GM21717 (cell line): ENCODE data around the gene AMOTL2.

Experiments
- ATAC-seq: cut with Tn5 transposase; IDR thresholded peaks from one replicate; pipeline ENCODE4 v1.9.1; 2021; ENCODE audit warnings: mild to moderate bottlenecking, moderate library complexity; ENCODE audit not compliant: unreplicated experiment

The AMOTL2 gene

DNA sequence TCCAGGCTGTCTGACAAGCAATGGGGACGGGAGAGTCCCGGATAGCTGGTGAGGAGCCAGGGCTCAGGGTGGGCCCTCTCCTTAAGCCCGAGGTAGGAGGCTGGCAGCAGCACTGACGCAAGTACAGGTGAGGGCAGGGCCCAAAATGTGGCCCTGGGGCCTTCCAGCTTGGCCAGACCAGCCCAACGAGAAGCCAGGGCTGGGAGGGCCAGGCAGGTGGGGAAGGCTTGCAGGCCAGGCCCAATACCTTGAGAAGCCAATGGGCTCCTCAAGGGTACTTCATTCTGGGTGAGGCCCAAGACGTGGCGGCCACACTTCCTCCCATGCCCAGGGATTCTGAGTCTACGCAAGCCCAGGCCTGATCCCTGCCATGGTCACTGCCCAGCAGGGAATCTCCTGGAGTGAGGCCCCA is 37.2 kb downstream of the AMOTL2 start:
- ATAC-seq = no peak

DNA sequence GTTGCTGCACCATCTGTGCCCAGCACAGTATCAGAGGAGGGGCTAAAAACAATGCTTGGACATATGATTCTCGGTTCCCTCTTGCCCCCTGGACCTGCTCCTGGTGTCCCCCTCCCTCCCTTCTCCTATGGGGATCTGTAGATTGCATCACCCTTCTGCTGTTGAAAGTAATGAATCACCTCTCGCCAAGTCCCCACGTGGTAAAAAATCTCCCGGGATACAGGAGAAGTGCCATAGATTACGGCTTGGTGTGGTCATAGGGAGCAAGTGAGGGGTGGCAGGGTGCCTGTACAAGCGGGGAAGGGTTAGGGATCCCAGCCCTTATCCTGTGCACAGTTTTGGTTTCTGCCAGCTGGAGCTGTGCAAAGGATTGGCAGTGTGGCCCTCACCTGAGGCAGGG is 37.7 kb downstream of the AMOTL2 start:
- ATAC-seq = no peak

DNA sequence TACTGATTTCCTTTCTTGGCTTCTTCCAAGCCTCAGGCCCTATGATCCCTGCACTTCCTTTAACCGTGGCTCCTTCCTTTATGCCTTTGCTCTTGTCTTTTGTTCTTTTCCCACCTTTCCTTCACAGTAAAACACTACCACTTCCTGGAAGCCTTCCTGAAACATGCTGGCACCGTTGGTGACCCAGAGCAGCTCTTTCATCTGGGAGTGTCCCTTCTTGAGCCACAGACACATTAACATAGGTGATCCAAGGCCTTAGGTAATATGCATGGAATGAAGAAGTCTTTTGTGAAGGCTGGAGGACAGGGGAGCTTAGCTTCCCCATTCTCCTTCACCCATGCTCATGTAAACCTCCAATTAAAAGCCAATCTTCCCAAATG is 39.4 kb downstream of the AMOTL2 start:
- no peak for ATAC-seq

DNA sequence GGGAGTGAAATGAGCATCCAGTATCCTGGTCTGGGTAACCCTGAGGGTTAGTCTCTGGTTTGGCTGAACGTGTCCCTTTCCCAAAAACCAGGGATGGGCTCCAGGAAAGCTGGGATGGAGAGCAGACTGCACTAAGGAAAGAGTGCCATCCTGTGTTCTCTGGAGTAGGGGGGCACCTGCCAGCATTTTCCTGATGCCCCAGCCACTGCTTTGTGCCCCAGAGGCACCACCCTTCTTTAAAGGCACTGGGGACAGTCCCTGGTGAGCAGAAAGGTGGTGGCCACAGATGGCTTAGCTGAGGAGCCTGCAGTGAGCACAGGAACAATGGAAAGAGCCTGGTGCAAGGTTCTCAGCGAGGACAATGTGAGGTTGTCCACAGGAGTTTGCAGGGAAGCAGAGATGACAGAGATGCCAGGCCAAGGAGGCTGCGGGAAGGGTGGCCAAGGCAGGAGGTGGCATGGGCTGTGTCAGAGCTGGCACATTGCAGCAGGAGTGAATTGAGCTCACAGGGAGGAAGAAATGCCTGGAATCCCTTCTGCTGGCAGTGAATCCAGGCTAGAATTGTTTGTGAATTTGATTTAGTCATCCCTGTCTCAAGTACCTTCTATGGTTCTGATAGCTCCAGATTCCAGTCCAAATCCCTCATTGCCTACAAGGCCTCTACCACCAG is 39.9 kb downstream of the AMOTL2 start:
- ATAC-seq = no peak

DNA sequence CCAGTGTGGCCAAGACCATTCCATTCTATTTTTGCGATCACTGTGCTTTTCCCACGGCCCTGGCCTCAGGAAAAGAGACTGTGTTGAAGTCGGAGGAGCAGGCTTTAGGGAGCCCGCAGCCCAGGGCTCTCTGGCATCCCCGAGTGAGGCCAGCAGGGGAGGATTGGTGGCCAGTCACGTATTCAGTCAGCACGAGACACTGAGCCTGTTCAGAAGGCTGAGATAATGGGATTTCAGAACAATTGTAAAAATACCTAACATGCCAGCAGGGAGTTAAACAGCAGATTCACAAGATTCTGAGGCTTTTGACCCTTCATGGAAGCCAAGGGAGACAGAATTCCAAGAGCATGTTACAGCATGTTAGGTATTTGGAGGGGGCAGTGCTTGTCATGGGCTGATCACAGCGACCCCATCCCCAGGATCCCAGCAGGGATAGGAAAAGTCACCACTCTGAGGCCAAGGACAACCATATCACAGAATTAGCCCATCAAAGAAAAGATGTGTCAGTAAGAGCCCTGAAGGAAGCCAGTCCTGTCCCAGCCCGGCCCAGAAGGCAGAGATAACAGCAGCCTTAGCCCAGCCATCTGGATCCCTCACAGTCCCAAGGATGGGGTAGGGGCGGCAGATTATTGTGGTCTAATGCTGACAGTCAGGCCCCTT is 40.6 kb downstream of the AMOTL2 start:
- ATAC-seq = no peak

DNA sequence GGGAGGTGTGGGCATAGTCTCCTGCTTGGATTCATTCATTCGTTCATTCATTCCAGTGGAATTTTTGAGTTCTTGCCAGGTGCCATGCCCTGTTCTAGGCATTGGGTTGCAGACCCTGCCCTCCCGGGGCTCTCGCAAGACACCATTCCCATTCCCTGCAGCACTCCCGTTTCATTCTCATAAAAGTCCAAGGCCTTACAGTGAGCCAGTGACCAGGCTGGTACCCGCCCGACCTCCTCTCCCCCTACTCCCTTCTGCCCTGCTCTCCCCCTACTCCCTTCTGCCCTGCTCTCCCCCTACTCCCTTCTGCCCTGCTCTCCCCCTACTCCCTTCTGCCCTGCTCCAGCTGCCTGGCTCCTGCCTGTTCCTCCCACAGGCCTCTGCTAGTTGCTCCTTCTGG is 41.9 kb downstream of the AMOTL2 start:
- ATAC-seq = no peak

DNA sequence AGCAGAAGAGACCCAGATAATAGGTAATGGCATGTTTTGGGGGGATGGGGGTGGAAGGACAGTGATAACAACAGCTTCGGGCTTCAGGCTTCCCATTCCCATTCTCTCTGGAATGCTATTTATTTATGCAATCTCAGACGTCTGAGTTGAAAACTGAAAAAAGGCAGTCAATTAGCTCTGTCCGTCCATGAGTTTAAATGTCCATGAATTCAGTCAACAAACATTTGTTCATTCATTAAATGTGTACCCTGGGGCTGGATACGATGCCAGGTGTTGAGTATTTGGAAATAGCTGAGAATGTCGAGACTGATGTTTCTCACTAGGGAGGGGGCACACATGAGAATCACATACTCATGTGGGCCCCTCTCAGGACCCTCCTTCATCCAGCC is 42.4 kb downstream of the AMOTL2 start:
- ATAC-seq = no peak

DNA sequence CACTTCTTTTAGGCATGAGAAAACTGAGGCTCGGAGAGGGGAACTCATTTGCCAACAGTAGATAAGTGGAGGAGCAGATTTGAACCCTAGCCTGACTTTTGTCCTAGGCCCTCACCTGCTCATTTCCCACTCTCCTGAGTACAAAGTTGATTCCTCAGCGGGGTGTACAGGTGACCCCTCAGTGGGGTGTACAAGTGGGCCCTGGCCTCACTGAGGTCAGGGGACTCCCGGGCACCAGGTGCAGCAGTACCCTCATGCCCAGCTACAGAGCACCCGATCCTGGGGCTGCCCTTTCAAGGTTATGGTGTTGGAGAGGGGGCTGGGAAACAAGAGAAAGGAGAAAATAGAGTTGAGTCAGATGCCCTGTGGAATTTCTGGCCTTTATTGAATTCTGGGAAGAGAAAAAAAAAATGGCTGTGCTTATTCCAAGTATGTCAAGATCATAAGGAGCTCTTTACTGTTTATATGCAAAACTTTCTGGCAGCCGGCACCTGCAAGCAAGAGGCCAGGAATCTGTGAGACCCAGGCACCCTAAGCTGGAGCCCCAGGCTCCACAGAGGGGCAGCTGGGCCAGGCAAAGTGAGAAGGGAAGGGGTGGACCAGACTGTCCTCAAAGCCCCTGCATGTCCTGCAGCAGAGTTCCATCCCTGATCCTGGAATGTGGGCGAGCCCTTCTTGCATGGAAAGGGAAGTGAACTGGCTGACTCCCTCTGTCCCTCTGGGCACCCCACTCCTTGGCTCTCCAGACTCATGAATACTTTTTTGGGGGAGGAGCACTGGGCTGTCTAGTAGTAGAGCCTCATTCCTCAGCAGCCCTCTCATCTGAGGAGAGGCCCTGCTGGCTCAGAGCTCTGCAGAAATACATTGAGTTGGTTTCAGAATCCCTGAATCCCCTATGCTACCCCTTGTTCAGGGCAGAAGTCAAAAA is 43.1 kb downstream of the AMOTL2 start:
- no peak for ATAC-seq

DNA sequence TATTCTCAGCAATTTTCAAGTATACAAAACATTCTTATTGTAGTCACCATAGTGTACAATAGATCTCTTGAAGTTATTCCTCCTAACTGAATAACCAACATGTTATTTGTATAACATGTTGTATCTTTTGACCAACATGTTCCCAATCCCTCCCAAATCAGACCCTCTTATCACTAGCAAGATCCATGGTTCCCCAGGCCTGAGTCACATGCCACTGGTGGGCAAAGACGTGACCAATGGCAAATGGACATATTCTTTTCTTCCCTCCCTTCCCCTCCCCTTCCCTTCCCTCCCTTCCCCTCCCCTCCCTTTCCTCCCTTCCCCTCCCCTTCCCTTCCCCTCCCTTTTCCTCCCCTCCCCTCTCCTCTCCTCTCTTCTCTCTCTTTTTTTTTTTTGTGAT is 45.4 kb downstream of the AMOTL2 start:
- no peak for ATAC-seq

DNA sequence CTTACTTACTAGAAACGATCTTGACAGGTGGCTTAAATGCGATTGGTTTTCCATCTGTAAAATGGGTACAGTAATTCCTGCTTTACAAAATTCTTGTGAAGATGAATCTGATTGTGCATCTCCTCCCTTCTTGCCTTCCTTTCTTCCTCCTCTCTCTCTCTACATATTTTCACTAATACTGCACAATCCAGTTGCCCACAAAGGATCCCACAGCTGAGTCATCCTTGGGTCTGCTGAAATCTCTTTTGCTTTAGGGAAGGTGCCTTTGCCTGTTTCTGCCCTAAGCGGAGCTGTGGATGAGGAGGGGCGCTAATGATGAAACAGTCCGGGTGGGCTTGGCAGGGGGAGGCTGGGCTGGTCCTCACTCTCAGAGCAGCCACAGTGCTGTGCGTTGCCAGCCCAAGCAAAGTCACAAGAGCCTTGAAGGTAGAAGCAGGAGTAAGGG is 46.1 kb downstream of the AMOTL2 start:
- no peak for ATAC-seq

DNA sequence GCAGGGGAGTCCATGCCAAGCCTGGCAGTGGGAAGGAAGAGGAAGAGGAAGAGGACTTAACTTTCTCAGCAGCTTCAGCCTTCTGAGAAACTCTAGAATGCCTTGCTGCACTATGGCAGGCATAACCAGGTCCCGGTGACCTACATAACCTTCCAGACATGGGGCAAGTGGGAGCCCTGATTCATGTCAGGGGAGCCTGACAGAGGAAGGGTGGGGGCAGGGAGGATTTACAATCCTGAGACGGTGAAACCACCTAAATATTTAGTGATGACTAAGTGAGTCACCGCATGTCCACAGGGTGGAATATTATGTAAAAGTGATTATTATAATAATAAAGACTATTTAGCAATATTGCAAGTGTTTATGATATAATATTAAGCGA is 46.7 kb downstream of the AMOTL2 start:
- ATAC-seq = no peak

DNA sequence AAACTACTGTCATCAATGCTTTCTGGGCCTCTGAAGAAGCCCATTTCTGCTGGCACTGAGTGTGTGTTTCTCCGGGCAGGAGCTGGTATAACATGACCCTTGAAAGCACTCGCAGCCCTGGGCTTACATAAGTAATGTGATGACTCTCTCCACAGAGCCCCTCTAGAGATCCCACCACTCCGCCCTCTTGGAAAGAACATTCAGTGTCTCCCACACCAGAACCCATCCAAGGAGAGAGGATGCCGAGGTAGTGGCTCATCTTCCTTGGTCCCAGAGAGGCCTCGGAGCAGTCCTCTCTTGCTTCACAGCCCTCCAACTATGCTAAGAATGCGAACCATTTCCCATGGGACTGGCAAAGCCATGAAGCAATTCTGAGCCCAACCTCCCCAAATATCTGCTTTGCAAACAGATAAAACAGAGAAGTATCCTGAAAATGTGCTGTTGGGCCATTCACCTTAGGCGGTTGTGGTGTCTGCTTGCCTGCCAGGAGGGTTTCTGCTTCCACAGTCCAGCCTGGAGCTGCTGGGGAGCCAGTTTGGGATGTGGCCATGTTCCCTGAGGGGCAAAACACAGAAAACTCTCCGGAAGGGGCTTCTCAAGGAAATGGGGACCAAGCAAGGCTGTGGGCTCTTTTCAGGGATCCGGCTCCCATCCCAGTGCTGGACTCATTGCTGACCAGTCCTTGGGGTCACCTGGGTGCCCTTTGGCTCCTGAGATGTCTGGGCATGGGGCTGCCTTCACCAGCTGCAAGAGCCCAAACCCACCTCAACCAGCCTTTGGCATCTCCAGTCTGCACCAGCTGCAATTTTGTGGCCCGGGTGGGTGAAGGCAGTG is 47.3 kb downstream of the AMOTL2 start:
- no peak for ATAC-seq

DNA sequence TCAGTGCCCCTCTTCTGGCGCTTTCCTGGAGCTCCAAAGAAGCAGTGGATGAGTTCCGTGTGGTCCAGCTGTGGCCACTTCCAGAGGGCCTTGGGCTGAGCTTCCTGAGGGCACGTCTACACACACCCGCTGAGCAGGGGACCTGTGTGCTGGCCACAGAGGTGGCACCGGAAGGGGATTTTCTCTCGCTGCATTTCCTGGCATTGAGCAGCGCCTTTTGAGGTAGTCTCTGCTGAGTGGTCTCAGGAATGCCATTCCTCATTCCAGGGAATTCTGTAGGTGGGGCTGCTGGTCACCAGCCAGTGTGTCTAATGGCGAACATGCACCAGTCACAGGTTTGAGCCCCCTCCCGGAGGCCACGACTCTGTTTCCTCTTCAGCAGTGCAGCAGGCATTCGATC is 48.1 kb downstream of the AMOTL2 start:
- ATAC-seq = no peak

DNA sequence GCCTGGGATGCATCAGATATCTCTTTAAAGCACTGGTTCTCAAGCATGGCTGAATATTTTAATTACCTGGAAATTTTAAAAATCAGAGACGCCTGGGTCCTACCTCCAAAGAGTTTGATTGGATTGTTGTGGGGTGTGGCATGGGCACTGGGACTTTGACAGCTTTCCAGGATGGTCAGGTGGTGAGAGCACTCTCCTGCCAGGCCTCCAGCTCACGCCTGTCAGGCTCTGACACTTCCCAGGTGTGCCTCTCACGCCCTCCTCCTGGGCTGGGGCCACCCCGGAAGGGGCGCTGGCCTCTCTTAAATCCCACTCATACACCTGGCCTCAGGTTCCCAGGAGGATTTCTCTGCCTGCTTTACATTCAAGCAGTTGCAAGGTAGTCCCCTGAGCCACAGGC is 48.5 kb downstream of the AMOTL2 start:
- no peak for ATAC-seq

DNA sequence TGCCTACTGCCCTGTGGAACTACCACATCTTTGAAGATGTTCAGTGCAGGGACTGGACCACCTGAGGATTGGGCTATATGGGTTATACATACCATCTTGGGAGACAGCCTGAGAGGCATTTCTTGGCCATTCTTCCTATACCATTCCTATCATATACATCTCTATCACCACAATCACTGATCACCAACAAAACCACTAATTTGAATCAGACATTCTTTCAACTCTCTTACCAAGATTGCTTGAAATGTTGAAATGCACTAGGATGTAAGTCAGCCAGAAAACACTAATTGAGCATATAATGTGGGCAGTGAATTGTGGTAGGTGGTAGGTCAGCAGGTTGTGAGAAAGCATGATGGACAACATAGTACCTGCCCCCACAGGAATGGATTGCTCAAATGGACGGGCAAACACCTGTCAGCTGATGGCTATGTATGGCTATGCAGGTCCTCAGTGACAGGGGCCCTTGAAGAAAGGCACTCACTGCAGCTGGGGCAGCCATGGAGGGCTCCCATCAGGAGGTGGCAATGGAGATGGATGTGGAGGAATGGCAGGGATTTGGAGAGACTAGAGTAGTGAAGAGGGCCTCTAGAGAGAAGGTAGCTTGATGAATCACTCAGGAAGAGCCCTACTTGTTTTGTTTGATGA is 49.1 kb downstream of the AMOTL2 start:
- no peak for ATAC-seq

DNA sequence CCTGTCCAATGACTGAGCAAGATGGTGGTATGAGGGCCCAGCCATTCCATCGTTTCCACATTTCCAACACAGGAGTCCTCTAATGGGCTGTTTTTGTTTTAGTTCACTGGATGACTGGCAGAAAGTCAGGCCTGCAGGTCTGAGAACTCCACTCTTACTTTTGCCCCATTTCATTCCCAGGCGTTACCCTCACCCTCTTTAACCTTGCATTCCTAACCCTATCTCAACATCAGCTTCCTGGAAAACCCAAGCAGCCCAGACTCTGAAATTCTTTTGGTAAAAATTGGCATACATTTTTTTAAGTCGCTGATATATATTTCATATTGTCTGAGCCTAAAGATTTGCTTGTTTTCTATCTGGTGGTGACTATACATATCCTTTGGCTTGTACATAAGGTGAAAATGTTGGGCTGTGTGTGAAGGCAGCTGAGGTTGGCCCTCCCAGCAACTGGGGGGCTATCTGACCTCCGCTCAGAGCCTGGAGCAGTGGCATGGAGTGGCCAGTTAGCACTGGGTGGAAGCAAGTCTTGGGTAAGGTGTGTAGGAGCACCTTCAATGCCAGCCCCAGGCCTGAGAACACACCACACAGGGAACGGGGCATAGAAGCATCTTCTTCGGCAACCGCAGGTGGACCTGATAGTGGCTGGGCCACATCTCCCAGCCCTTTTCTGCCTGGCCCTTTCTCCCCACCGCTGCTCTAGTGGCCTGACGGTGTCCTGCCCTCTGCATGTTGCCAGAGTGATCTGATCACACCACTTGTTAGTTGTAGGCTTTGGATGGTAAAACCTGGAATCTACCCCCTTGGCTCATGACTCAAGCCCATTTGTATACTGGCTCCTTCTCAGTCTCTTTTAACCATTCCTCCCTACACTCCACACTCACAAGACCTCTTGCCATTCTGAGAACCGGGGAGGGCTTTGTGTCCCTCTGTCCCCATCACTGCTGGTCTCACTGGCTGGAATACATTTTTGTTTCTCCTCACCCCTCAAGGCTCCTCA is 50.0 kb downstream of the AMOTL2 start:
- ATAC-seq = no peak

DNA sequence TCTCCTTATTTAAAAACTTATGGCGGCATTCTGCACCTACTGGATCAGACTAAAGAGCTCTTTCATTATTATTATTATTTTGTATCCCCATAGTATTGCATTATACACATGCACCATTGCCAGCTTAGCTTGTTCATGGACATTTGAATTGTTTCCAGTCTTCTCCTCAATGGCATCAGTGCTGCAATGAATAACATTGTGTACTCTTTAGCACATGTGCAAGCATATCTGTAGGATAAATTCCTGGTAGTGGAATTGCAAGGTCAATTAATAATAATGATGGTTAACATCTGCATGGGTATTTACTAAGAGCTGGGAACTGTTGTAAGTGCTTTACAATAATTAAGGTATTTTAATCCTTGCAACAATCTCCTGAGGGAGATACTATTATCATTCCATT is 52.0 kb downstream of the AMOTL2 start:
- no peak for ATAC-seq

DNA sequence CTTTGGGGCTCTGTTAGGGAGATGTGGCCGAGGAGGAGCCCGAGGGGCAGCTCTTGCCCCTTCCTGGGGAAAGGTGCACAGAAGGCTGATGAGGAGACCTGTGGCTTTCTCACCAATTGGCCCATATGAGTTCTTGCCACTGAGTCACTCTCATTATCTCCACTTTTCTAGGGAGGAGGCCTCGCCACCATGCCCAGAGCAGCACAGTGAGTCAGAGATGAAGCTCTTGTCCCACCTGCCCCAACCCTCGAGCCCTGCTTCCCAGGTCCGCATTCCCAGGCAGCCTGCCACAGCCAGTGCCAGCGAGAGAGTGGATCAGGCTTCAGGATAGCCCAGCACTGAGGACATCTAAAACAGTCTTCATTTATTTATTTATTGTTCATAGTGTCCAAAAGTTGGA is 53.5 kb downstream of the AMOTL2 start:
- ATAC-seq = no peak

DNA sequence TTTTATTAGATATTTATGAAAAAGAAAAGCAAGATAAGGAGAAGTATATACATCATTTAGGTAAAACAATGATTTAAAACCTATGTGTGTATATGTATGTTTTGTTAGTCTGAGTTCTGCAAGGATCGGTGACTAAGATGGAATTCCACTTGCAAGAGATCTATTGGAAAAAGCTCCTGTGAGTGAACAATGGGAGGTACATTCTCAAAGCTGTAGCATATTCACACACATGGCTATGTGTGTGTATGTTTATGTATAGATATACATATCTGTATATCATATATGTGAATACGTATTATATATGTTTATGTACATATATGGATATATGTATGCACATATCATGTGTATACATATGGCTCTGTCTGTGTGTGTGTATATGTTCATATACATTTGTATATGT is 54.3 kb downstream of the AMOTL2 start:
- ATAC-seq = no peak
